Endothelial cell of hepatic sinusoid (primary cell): Measurements from ENCODE around the gene DDT.
"Not testable (repeated sequence)": the region's sequence is repeated elsewhere in the genome, so short reads cannot be mapped to it uniquely, and the experiment has no call there.

ENCODE experiments used
- in situ Hi-C: cut with HindIII; loops from 2 replicates; pipeline ENCODE4 v1.10.0; 2017; ENCODE audit warnings: low sequenced_read_pairs

DDT gene

GRCh38 chr22:23993581-23994177 is 19.4 kb upstream of the DDT start:
- in situ Hi-C loops, result not testable (repeated sequence)

GRCh38 chr22:23993080-23993479 is 18.8 kb upstream of the DDT start:
- in situ Hi-C loops, result not testable (repeated sequence)

GRCh38 chr22:23989583-23990244 is 15.5 kb upstream of the DDT start:
- in situ Hi-C loops, result not testable (repeated sequence)

DNA sequence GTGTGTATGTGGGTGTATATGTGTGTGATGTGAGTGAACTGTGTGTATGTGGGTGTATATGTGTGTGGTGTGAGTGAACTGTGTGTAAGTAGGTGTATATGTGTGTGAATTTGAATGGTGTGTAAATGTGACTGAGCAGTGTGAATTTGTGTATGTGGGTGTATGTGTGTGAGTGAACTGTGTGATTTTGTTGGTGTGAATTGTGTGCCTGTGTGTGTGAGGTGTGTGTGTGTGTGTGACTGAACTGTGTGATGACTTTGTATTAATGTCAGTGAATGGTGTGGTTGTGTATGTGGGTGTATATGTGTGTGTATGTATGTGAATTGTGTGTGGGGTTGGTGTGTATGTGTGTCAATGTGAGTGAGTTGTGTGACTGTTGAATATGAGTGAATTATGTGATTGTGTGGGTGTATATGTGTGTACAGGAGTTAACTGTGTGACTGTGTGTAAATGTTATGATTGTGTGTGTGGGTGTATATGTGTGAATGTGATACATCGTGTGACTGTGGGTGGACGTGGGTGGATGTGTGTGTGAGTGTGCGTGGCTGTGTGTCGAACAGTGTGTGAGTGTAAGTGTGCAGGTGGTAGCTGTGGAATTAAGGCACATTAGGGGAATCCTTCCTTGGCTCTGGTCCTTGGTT is 12.4 kb upstream of the DDT start:
- in situ Hi-C loops, result not testable (repeated sequence)

DNA sequence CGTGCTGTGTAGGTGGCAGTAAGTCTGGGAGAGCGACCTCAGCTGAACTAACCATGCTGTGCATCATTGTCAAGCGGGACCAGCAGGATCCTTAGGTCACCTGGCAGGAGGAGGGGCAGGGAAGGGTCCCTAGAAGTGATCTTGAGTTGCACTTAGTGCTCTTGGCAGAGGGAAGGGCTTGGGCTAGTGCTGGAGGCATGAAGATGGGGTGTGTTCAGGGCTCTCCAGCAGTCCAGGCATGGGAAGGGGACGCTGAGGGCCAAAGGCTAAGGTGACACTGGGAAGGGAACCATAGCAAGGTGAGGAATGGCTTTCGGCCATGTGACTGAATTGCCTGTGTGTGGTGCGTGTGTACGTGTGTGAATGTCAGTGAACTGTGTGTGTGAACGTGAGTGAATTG is 11.8 kb upstream of the DDT start:
- in situ Hi-C loops, result not testable (repeated sequence)

GRCh38 chr22:23984430-23984829 is 10.2 kb upstream of the DDT start:
- in situ Hi-C loops, result no loop called here

DNA sequence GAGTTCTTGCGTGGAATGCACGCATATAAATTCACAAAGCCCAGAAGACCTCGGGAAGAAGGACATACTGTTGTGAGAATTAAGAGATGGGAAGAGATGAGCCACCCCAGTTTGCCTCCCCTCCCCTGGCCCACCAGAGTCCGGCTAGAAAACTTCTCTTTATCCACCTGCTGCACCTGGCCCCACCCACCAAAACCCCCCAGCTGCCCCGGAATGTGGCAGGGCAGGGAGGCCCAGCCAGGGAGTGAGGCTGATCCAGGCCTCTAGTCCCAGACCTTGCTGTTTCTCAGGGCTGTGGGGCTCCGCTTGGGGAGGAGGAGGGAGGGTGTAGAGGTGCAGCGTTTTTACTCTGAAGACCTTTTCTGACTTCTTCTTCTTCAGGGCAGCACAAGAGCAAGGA is 6.3 kb upstream of the DDT start:
- in situ Hi-C loops, result not testable (repeated sequence)

DNA sequence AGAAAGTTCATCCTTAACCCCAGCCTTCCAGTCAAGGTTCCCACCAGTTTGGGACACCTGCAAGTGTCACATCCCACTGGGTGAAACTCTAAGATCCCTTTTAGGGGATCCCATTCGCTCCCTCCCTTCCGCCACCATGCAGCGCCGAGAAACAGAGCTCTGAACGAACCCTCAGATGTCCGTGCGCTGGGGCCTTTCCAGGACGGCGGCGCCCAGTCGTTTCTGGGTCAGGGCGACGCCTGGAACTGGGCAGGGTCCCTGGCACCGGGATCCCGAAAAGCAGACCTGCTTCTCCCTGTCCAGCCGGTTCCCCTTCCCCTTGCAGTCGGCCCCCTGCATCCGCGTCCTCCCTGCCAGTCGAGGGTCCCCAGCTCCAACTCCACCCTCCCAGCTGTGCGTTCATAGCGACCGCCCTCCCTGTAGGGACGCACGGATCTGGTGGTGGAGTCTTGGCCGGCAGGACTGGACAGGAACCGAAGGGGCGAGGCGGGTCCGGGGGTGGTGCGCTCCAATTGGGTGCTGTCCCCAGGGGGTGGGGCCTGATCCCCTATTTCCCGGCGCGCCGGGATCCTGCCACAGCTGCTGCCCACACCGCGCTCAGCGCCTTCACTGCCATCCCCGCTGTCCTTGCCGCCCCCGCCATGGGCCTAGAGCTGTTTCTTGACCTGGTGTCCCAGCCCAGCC is 5.5 kb upstream of the DDT start, which contains the start of gene GSTT2:
TSS of gene GSTT2 (plus strand) at position 578 of the 684 bp plus-strand sequence.
- in situ Hi-C loops, result not testable (repeated sequence)

DNA sequence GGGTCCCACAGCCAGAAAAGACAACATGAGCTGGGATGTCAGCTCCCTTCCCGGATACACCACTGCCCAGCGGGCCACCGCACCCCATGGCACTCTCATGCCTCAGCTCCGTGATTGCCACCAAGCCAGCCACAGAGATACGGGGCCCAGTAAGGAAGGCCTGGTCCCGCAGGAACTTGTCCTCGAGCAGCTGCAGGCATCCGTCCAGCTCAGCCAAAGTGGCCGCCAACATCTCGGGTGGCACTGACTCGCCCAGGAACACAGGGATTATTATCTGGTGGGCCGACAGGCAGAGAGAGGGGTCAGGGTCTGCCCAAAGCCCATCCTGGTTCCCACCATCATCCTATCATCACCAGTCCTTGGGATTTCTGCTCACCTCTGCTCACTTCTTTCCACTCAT is 3.1 kb upstream of the DDT start:
- in situ Hi-C loops, result not testable (repeated sequence)

GRCh38 chr22:23974836-23975352 is 653 bp upstream of the DDT start:
- in situ Hi-C loops, result not testable (repeated sequence)

- in situ Hi-C loops, result not testable (repeated sequence)
These were observed 2.3 kb downstream of the DDT start for GRCh38 chr22:23971927-23972326.

DNA sequence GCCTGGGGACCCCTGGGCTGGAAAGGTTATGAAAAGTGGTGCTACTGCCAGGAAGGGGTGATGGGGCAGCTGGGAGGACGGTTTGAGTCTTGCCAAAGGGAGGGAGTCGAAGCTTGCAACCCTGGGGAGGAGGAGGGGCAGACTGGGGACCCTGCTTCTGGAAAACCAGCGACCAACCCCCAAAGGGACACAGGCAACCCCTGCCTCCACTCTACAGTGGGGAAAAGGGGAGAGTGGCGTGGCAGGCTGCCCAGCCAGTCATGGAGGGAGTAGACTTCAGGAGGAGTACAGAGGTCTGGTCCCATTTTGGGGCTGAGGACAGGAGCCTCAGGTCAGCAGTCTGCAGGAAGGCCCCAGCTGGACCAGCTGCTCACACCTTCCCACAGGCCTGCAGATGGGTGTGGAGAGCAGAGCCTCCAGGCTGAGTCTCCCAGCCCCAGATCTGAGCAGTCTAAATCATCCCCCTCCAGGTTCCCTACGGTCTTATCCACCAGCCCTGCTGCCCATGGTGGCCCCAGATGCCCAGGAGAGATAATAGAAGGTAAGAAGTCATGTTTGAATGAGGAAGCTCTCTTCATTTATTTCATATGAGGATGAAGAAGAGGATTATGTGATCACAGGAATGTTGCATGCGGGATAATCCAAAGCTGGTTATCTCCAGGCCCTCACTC is 3.3 kb downstream of the DDT start:
- in situ Hi-C loops, result no loop called here

DNA sequence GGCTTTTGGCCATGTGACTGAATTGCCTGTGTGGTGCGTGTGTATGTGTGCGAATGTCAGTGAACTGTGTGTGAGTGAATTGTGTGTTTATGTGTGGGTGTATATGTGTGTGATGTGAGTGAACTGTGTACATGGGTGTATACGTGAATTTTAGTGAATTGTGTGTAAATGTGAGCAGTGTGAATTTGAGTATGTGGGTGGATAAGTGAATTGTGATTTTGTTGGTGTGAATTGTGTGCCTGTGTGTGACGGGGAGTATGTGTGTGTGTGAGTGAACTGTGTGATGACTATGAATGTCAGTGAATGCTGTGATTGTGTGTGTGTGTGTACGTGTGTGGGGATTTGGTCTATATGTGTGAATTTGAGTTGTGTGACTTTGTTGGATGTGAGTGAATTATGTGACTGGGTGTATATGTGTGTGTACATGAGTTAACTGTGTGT is 4.0 kb downstream of the DDT start:
- in situ Hi-C loops, result no loop called here

DNA sequence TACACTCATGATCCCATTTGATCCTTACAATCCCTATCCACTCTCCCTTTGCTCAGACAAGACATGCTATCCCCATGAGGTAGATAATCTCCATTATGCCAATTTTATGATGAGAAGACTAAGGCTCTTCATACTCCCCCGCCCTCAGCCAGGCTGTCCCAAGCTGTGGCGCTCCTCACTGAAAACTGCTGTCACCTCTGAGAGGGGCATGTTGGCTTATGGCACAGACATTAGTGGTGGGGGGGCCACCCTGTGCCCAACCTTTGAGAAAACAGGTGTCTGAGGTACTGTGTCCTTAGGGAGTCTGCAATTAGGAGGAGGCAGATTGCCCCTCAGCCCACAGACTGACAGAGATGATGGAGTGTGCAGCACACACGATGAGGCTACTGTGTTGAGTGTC is 5.2 kb downstream of the DDT start:
- in situ Hi-C loops, result no loop called here

DNA sequence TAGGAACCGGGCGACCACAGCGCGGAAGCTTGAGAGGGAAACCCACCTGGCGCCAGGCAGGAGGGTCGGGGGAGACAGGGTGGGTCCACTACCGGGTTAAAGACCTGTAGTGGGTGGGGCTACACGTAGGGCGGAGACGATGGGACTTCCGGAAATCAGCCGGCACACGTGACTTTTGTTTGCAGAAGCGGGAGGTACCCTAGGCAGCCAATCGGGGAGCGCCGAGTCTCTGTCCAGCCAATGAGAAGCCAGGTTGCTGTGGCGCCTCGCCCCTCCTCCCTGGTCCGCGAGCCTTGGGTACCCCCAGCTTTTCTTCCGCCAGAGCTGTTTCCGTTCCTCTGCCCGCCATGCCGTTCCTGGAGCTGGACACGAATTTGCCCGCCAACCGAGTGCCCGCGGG is 7.7 kb downstream of the DDT start, which contains the start of gene DDTL:
TSS of gene DDTL (plus strand) at position 321 of the 400 bp plus-strand sequence. CDS start at position 348, 27 bp downstream.
- in situ Hi-C loops, result not testable (repeated sequence)

DNA sequence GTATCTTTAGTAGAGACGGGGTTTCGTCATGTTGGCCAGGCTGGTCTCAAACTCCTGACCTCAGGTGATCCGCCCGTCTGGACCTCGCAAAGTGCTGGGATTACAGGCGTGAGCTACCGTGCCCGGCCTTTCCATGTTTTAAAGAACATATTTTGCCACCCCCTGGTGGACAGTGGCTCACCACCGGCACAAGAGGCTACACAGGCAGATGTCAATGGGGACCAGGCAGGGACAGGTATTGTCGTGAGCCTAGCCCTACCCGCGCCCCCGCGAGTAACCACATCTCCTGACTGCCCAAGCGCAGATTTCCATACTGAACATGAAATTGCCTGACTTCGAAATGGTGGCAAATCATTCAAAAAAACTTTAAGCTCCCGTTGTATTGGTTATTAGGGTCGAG is 8.1 kb downstream of the DDT start:
- in situ Hi-C loops, result not testable (repeated sequence)

GRCh38 chr22:23961084-23961771 is 13.0 kb downstream of the DDT start, which contains the start of gene GSTT2B:
TSS of gene GSTT2B (minus strand) at chr22:23961195. CDS start at chr22:23961131, 64 bp downstream.
- in situ Hi-C loops, result not testable (repeated sequence)

- in situ Hi-C loops, result not testable (repeated sequence)
These were observed 17.8 kb downstream of the DDT start for GRCh38 chr22:23956301-23956900.

DNA sequence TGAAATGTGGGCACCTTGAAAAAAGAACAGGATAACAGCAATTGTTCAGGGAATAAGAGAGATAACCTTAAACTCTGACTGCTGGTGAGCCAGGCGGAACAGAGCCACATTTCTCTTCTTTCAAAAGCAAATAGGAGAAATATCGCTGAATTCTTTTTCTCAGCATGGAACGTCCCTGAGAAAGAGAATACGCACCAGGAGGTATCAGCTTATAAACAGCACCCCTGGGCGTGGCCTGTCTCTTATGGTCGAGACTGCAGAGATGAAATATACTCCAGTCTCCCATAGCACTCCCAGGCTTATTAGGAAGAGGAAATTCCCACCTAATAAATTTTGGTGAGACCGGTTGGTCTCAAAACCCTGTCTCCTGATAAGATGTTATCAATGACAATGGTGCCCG is 18.4 kb downstream of the DDT start:
- in situ Hi-C loops, result not testable (repeated sequence)

GRCh38 chr22:23954991-23955305 is 19.3 kb downstream of the DDT start:
- in situ Hi-C loops, result not testable (repeated sequence)
